Measurements from ENCODE around the gene PNLIPRP2. TPM values are rescaled to one million over a fixed set of nuclear protein-coding genes. Genes with fewer than 3 reads are reported as not detected.

Gene PNLIPRP2
- total RNA-seq, 1 donor from 2014 or later, result 1.6 TPM

GRCh38 chr10:116667484-116667883, 46.7 kb downstream of the PNLIPRP2 start:
- Histone ChIP-seq H3K9ac (no peak overlapping the region), H3K27me3 (no peaks in the 10 kb centered on the region), H3K4me1 (peaks cover 10% of the 10 kb centered on the region), H2AFZ (replicated peaks) (no peak overlapping the region), H3K36me3 (no peaks in the 10 kb centered on the region), H3K4me2 (no peak overlapping the region), H3K4me3 (no peak overlapping the region), H4K20me1 (ENCODE audit: low read depth) (no peaks in the 10 kb centered on the region), H3K27ac (no peak overlapping the region), H3K79me2 (ENCODE audit: low read depth) (no peaks in the 10 kb centered on the region), H3K9me3 (ENCODE audit: low read depth) (no peaks in the 10 kb centered on the region), H3F3A (ENCODE audit: low read depth) (no peaks in the 10 kb centered on the region)
- Mint-ChIP-seq H3K4me1 (peaks cover 19% of the 10 kb centered on the region), H3K9me3 (peaks cover 4% of the 10 kb centered on the region), H3K27me3 (ENCODE audit: insufficient read depth, low read depth) (peaks cover 9% of the 10 kb centered on the region), H3K27ac (no peak overlapping the region), H3K36me3 (no peaks in the 10 kb centered on the region), H3K4me3 (no peak overlapping the region)
- no peak for DNase-seq (ENCODE audit: low spot score)
- TF ChIP-seq EZH2phosphoT487 (IDR thresholded peaks at IDR 0.05) (no peak), CTCF (IDR thresholded peaks at IDR 0.05) (no peak), EZH2 (IDR thresholded peaks at IDR 0.05) (no peak)

GRCh38 chr10:116668018-116668417, 47.3 kb downstream of the PNLIPRP2 start:
- Histone ChIP-seq H3F3A (ENCODE audit: low read depth) (no peaks in the 10 kb centered on the region), H3K4me1 (peaks cover 10% of the 10 kb centered on the region), H3K27me3 (no peaks in the 10 kb centered on the region), H3K9me3 (ENCODE audit: low read depth) (no peaks in the 10 kb centered on the region), H3K4me3 (no peak overlapping the region), H3K9ac (no peak overlapping the region), H3K36me3 (no peaks in the 10 kb centered on the region), H3K4me2 (no peak overlapping the region), H3K79me2 (ENCODE audit: low read depth) (no peaks in the 10 kb centered on the region), H4K20me1 (ENCODE audit: low read depth) (no peaks in the 10 kb centered on the region), H2AFZ (replicated peaks) (no peak overlapping the region), H3K27ac (no peak overlapping the region)
- peaks cover 4% of the 10 kb centered on the region for H3K9me3 Mint-ChIP-seq
- peaks cover 17% of the 10 kb centered on the region for H3K4me1 Mint-ChIP-seq
- peaks cover 9% of the 10 kb centered on the region for H3K27me3 Mint-ChIP-seq (ENCODE audit: insufficient read depth, low read depth)
- H3K36me3 Mint-ChIP-seq, result no peaks in the 10 kb centered on the region
- DNase-seq (ENCODE audit: low spot score), result no peak
- H3K27ac Mint-ChIP-seq, result no peak overlapping the region
- no peak overlapping the region for H3K4me3 Mint-ChIP-seq
- TF ChIP-seq CTCF (IDR thresholded peaks at IDR 0.05) (no peak), EZH2 (IDR thresholded peaks at IDR 0.05) (no peak), EZH2phosphoT487 (IDR thresholded peaks at IDR 0.05) (no peak)

GRCh38 chr10:116668446-116668845, 47.7 kb downstream of the PNLIPRP2 start:
- Histone ChIP-seq H3K9ac (no peak overlapping the region), H3K9me3 (ENCODE audit: low read depth) (no peaks in the 10 kb centered on the region), H3K4me3 (no peak overlapping the region), H3K27ac (no peak overlapping the region), H3K79me2 (ENCODE audit: low read depth) (no peaks in the 10 kb centered on the region), H3K4me2 (no peak overlapping the region), H2AFZ (replicated peaks) (no peak overlapping the region), H3F3A (ENCODE audit: low read depth) (no peaks in the 10 kb centered on the region), H3K4me1 (peaks cover 10% of the 10 kb centered on the region), H4K20me1 (ENCODE audit: low read depth) (no peaks in the 10 kb centered on the region), H3K36me3 (no peaks in the 10 kb centered on the region), H3K27me3 (no peaks in the 10 kb centered on the region)
- no peak overlapping the region for H3K4me3 Mint-ChIP-seq
- peaks cover 4% of the 10 kb centered on the region for H3K9me3 Mint-ChIP-seq
- DNase-seq (ENCODE audit: low spot score), result no peak
- H3K27me3 Mint-ChIP-seq (ENCODE audit: insufficient read depth, low read depth), result peaks cover 9% of the 10 kb centered on the region
- no peak overlapping the region for H3K27ac Mint-ChIP-seq
- TF ChIP-seq EZH2 (IDR thresholded peaks at IDR 0.05) (no peak), EZH2phosphoT487 (IDR thresholded peaks at IDR 0.05) (no peak), CTCF (IDR thresholded peaks at IDR 0.05) (no peak)
- peaks cover 17% of the 10 kb centered on the region for H3K4me1 Mint-ChIP-seq
- H3K36me3 Mint-ChIP-seq, result no peaks in the 10 kb centered on the region
